WTC11 (cell line): ENCODE measurements around the gene SETD2. TPM values are rescaled to one million over a fixed set of nuclear protein-coding genes. Genes with fewer than 3 reads are reported as not detected.

Experiments used
- ATAC-seq: fragments of 200-7000 bp; cut with Tn5 transposase; 2 replicates; pipeline ENCODE4 v1.10.0; 2021; ENCODE audit warnings: mild to moderate bottlenecking, moderate library complexity
- CTCF ChIA-PET: fragments of 300-600 bp; sonication (Branson Sonifier 250); formaldehyde crosslinking; loops from one replicate; lab custom pipeline; 2021; ENCODE audit warnings: antibody characterized with exemption; lab: Charles Lee
- POLR2A ChIA-PET: fragments of 350-600 bp; sonication (Branson Sonifier 250); formaldehyde crosslinking; loops from one replicate; lab custom pipeline; 2021; ENCODE audit warnings: antibody characterized with exemption; lab: Charles Lee
- DNase-seq: peaks from one replicate; pipeline ENCODE4 v3.0.0; 2021; ENCODE audit warnings: low spot score
- H3K27ac Mint-ChIP-seq: 2 replicates; pipeline ENCODE4 v1.8.0; 2021; ENCODE audit warnings: mixed read lengths
- H3K27me3 Mint-ChIP-seq: 2 replicates; pipeline ENCODE4 v1.8.0; 2021; ENCODE audit warnings: low read depth, mild to moderate bottlenecking, moderate library complexity, mixed read lengths
- H3K36me3 Mint-ChIP-seq: 2 replicates; pipeline ENCODE4 v1.8.0; 2021; ENCODE audit warnings: mixed read lengths
- H3K4me1 Mint-ChIP-seq: 2 replicates; pipeline ENCODE4 v1.8.0; 2022; ENCODE audit warnings: mixed read lengths
- H3K4me3 Mint-ChIP-seq: 2 replicates; pipeline ENCODE4 v1.8.0; 2021; ENCODE audit warnings: mild to moderate bottlenecking, moderate library complexity, mixed read lengths
- H3K9me3 Mint-ChIP-seq: 2 replicates; pipeline ENCODE4 v1.8.0; 2021; ENCODE audit warnings: mixed read lengths
- AFF4 ChIP-seq: sonication (generic); formaldehyde crosslinking; IDR thresholded peaks from 2 replicates; pipeline ENCODE4 v1.8.1; 2023; ENCODE audit warnings: mild to moderate bottlenecking, missing genetic modification reagents, borderline replicate concordance
- CREM ChIP-seq: sonication (generic); formaldehyde crosslinking; IDR thresholded peaks from 2 replicates; pipeline ENCODE4 v1.8.1; 2022; ENCODE audit warnings: mild to moderate bottlenecking, missing genetic modification reagents, moderate library complexity
- CTCF ChIP-seq: fragments of 200-600 bp; IDR thresholded peaks from 2 replicates; pipeline ENCODE4 v1.8.0; 2022; ENCODE audit warnings: antibody characterized with exemption
- EMX1 ChIP-seq: fragments of 250-450 bp; sonication (Bioruptor Pico); IDR thresholded peaks from 2 replicates; pipeline ENCODE4 v1.8.0; 2021; ENCODE audit warnings: mild to moderate bottlenecking
- JAZF1 ChIP-seq: fragments of 250-450 bp; sonication (Bioruptor Pico); IDR thresholded peaks from 2 replicates; pipeline ENCODE4 v1.9.0; 2021; ENCODE audit warnings: moderate library complexity, mild to moderate bottlenecking, inconsistent platforms
- MLX ChIP-seq: sonication (generic); formaldehyde crosslinking; IDR thresholded peaks from 2 replicates; pipeline ENCODE4 v1.8.1; 2023; ENCODE audit warnings: mild to moderate bottlenecking, missing genetic modification reagents, moderate library complexity
- MYBL2 ChIP-seq: sonication (generic); formaldehyde crosslinking; IDR thresholded peaks from 2 replicates; pipeline ENCODE4 v1.8.1; 2023; ENCODE audit warnings: mild to moderate bottlenecking, moderate library complexity, missing genetic modification reagents
- NFYB ChIP-seq: sonication (generic); formaldehyde crosslinking; conservative IDR thresholded peaks from 2 replicates; pipeline ENCODE4 v1.8.0; 2022; ENCODE audit warnings: low read depth, missing genetic modification reagents
- RELA ChIP-seq: sonication (generic); formaldehyde crosslinking; IDR thresholded peaks from 2 replicates; pipeline ENCODE4 v1.8.1; 2022; ENCODE audit warnings: missing genetic modification reagents, mild to moderate bottlenecking, borderline replicate concordance
- RORB ChIP-seq: fragments of 250-450 bp; sonication (Bioruptor Pico); IDR thresholded peaks from 2 replicates; pipeline ENCODE4 v1.9.0; 2021; ENCODE audit warnings: mild to moderate bottlenecking
- SMAD3 ChIP-seq: sonication (generic); formaldehyde crosslinking; IDR thresholded peaks from 2 replicates; pipeline ENCODE4 v1.8.0; 2022; ENCODE audit warnings: missing genetic modification reagents, mild to moderate bottlenecking, borderline replicate concordance
- TCF7 ChIP-seq: sonication (generic); formaldehyde crosslinking; IDR thresholded peaks from 2 replicates; pipeline ENCODE4 v1.8.0; 2022; ENCODE audit warnings: mild to moderate bottlenecking, low read depth, missing genetic modification reagents, moderate library complexity
- ZBTB43 ChIP-seq: sonication (generic); formaldehyde crosslinking; IDR thresholded peaks from 2 replicates; pipeline ENCODE4 v1.8.1; 2023; ENCODE audit warnings: mild to moderate bottlenecking, missing genetic modification reagents
- ZNF121 ChIP-seq: sonication (generic); formaldehyde crosslinking; IDR thresholded peaks from 2 replicates; pipeline ENCODE4 v1.8.0; 2023; ENCODE audit warnings: missing genetic modification reagents
- ZNF281 ChIP-seq: sonication (generic); formaldehyde crosslinking; IDR thresholded peaks from 2 replicates; pipeline ENCODE4 v1.8.0; 2023; ENCODE audit warnings: mild to moderate bottlenecking, missing genetic modification reagents
- ZNF425 ChIP-seq: fragments of 250-450 bp; sonication (Bioruptor Pico); conservative IDR thresholded peaks from 2 replicates; pipeline ENCODE4 v1.9.0; 2021; ENCODE audit warnings: mild to moderate bottlenecking
- total RNA-seq: library from RNA; stranded (reverse); gene quantifications from 3 replicates; pipeline ENCODE4 v1.2.3, GENCODE V29; 2021

The SETD2 gene
- total RNA-seq, 1 experiment from 2014 or later = 39.8 TPM

GRCh38 chr3:46978985-46979944 lies 184.6 kb downstream of the SETD2 start, which contains the start of gene NBEAL2 (continued):
- peak; percentile 65; the same call in 1 of the 2 replicates for TF ChIP-seq ZBTB43 (CRISPR knock-in tag)
- no peak for TF ChIP-seq ZNF121 (CRISPR knock-in tag)
- peak; percentile 55 for TF ChIP-seq MYBL2 (CRISPR knock-in tag)
- TF ChIP-seq TCF7 (CRISPR knock-in tag) = 0 out of 2 replicates have a peak, but pooled peaks have one; percentile 31
- no peak for TF ChIP-seq AFF4 (CRISPR knock-in tag)
- TF ChIP-seq CTCF = no peak
- peak; percentile 74 for TF ChIP-seq CREM (CRISPR knock-in tag)
- TF ChIP-seq SMAD3 = peak; percentile 37; the same call in 1 of the 2 replicates

- Mint-ChIP-seq H3K4me3 (peak overlapping the region; percentile 98), H3K36me3 (peaks cover 9% of the 10 kb centered on the region; the same call in 1 of the 2 replicates), H3K9me3 (no peaks in the 10 kb centered on the region), H3K4me1 (peaks cover 35% of the 10 kb centered on the region), H3K27me3 (peaks cover 5% of the 10 kb centered on the region), H3K27ac (peak overlapping the region; percentile 76; the same call in 1 of the 2 replicates)
- CTCF ChIA-PET = no interaction called here
- ATAC-seq = no peak
- no peak for DNase-seq
- POLR2A ChIA-PET = no interaction called here
- TF ChIP-seq RORB (CRISPR knock-in tag) (no peak), EMX1 (no peak)
Measured at GRCh38 chr3:46978381-46978780, 185.5 kb downstream of the SETD2 start.

- H3K36me3 Mint-ChIP-seq = peaks cover 9% of the 10 kb centered on the region; the same call in 1 of the 2 replicates
- DNase-seq (no peak), ATAC-seq (no peak)
- peak overlapping the region; percentile 92 for H3K27ac Mint-ChIP-seq
- peaks cover 5% of the 10 kb centered on the region for H3K27me3 Mint-ChIP-seq
- H3K4me3 Mint-ChIP-seq = peak overlapping the region; percentile 98
- no peaks in the 10 kb centered on the region for H3K9me3 Mint-ChIP-seq
- CTCF ChIA-PET = no interaction called here
- peaks cover 35% of the 10 kb centered on the region for H3K4me1 Mint-ChIP-seq
- POLR2A ChIA-PET = no interaction called here
- no peak for TF ChIP-seq ZNF281 (CRISPR knock-in tag)
- TF ChIP-seq ZNF425 (CRISPR knock-in tag) = no peak
- TF ChIP-seq RELA (CRISPR knock-in tag) = no peak
- no peak for TF ChIP-seq TCF7 (CRISPR knock-in tag)
- TF ChIP-seq MLX (CRISPR knock-in tag) = no peak
- TF ChIP-seq JAZF1 = no peak
- TF ChIP-seq NFYB (CRISPR knock-in tag) = no peak
Measured at GRCh38 chr3:46977811-46978195, 186.1 kb downstream of the SETD2 start.
